Measurements from ENCODE around the gene PPARG. TPM values are rescaled to one million over a fixed set of nuclear protein-coding genes. Genes with fewer than 3 reads are reported as not detected.

Gene PPARG
- total and polyA plus RNA-seq, 4 donors, result 8.3 to 41.4 (median 26.2) TPM

- H3K36me3 ChIP-seq (ENCODE audit: control insufficient read depth in 4 of 4, insufficient read depth in 4 of 4, low read length in 4 of 4), result no peaks in the 10 kb centered on the region
- H3K9ac ChIP-seq (ENCODE audit: insufficient read depth in 1 of 2, low read length in 2 of 2), result no peak overlapping the region
- DNase-seq, result no peak
- ATAC-seq (ENCODE audit: insufficient read depth, low FRiP score), result no peak
- H3K9me3 ChIP-seq (ENCODE audit: control insufficient read depth in 4 of 4, insufficient read depth in 3 of 4, low read length in 3 of 4), result no peaks in the 10 kb centered on the region
- no peak for TF ChIP-seq CTCF (IDR thresholded peaks at IDR 0.05; ENCODE audit: control extremely low read depth, extremely low read depth)
- WGBS, 2 donors, result 75 to 90% methylated on average over 3 of the region's 3 CpGs
- no peak overlapping the region for H3K27ac ChIP-seq (ENCODE audit: low read depth in 1 of 2, low read length in 1 of 2)
- H3K4me1 ChIP-seq (ENCODE audit: control insufficient read depth in 5 of 5, insufficient read depth in 5 of 5, low read length in 5 of 5), result peaks cover 0 to 3% (median 0%) of the 10 kb centered on the region in 5 donors
- H3K4me3 ChIP-seq, result no peak overlapping the region
- H3K27me3 ChIP-seq (ENCODE audit: control insufficient read depth in 3 of 3, insufficient read depth in 3 of 3, low read length in 2 of 3), result no peaks in the 10 kb centered on the region
Measured at GRCh38 chr3:12408984-12409683, 120.3 kb downstream of the PPARG start.

DNA sequence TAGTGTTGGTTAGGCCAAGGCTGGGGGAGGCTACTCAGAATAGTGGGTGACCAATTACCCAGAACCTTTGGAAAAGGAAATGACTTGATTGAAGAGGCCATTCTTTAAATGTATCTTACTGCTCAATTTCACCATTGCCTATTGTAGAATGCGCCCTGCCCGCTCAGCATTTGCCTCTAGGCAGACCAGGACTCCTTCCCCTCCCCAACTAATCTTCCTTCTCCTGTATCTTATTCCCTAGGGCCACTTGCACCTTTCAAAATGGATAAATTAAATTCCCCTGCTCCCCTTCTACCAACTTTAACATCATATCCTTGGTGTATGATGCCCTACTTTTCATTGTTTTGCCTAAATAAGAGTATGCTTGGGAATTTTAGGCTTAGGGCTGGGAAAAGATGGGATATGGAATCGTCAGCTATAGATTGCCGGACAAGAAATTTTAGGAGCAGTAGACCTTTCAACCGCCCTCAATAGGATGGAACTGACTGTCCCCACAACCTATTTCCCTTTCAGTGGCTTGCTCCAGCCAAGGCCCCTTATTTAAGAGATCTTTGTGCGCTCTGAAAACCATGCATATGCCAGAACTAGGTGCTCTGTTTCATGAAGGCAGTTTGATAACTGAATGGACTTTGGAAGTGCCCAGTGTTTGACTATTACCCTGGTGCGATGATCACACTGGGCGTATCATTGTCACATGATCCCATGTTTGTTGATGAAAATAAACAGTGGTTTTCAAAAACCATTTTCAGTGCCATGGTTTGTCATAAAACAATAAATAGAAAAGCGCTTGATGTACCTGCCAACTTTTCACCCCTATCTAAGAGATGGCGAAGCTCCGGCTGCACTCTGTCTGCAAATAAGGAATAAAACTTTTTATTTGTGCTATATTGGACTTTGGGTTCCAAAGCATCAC, 121.1 kb downstream of the PPARG start:
- H3K36me3 ChIP-seq (ENCODE audit: control insufficient read depth in 4 of 4, insufficient read depth in 4 of 4, low read length in 4 of 4), result peaks cover 0 to under 1% (median 0%) of the 10 kb centered on the region in 4 donors

GRCh38 chr3:12413721-12414255, 124.9 kb downstream of the PPARG start:
- ATAC-seq (ENCODE audit: insufficient read depth, low FRiP score) (no peak), DNase-seq (no peak)
- H3K9ac ChIP-seq (ENCODE audit: insufficient read depth in 1 of 2, low read length in 2 of 2), result no peak overlapping the region
- peaks cover 0 to 2% (median 0%) of the 10 kb centered on the region in 4 donors for H3K36me3 ChIP-seq (ENCODE audit: control insufficient read depth in 4 of 4, insufficient read depth in 4 of 4, low read length in 4 of 4)
- no peaks in the 10 kb centered on the region for H3K9me3 ChIP-seq (ENCODE audit: control insufficient read depth in 4 of 4, insufficient read depth in 3 of 4, low read length in 3 of 4)
- no peak overlapping the region for H3K4me3 ChIP-seq
- 88 to 93% methylated on average over 1 of the region's 1 CpG for WGBS, 2 donors
- peaks cover 0 to 3% (median 0%) of the 10 kb centered on the region in 5 donors for H3K4me1 ChIP-seq (ENCODE audit: control insufficient read depth in 5 of 5, insufficient read depth in 5 of 5, low read length in 5 of 5)
- no peak overlapping the region for H3K27ac ChIP-seq (ENCODE audit: low read depth in 1 of 2, low read length in 1 of 2)
- H3K27me3 ChIP-seq (ENCODE audit: control insufficient read depth in 3 of 3, insufficient read depth in 3 of 3, low read length in 2 of 3), result no peaks in the 10 kb centered on the region
- TF ChIP-seq CTCF (IDR thresholded peaks at IDR 0.05; ENCODE audit: control extremely low read depth, extremely low read depth), result no peak

More for the DNA sequence above, 121.1 kb downstream of the PPARG start:
- Histone ChIP-seq H3K27ac (ENCODE audit: low read depth in 1 of 2, low read length in 1 of 2) (no peak overlapping the region), H3K9me3 (ENCODE audit: control insufficient read depth in 4 of 4, insufficient read depth in 3 of 4, low read length in 3 of 4) (no peaks in the 10 kb centered on the region), H3K4me3 (no peak overlapping the region), H3K9ac (ENCODE audit: insufficient read depth in 1 of 2, low read length in 2 of 2) (no peak overlapping the region), H3K27me3 (ENCODE audit: control insufficient read depth in 3 of 3, insufficient read depth in 3 of 3, low read length in 2 of 3) (no peaks in the 10 kb centered on the region), H3K4me1 (ENCODE audit: control insufficient read depth in 5 of 5, insufficient read depth in 5 of 5, low read length in 5 of 5) (peaks cover 0 to 3% (median 0%) of the 10 kb centered on the region in 5 donors)
- DNase-seq (no peak), ATAC-seq (ENCODE audit: insufficient read depth, low FRiP score) (no peak)
- TF ChIP-seq CTCF (IDR thresholded peaks at IDR 0.05; ENCODE audit: control extremely low read depth, extremely low read depth), result no peak
- WGBS, 2 donors, result 95 to 96% methylated on average over 11 of the region's 11 CpGs

Data from lung (tissue), 12 donors.